Stimulated activated CD8-positive, alpha-beta memory T cell treated with anti-CD3 and anti-CD28 coated beads, Interleukin-4, amount 100 ng/mL, for 4 hours (primary cell): ENCODE data around the gene DEF6.

Experiments
- DNase-seq, 2 donors: peaks; one replicate each; pipeline ENCODE4 v3.0.0-alpha.2; 2020; ENCODE audit warnings: low read depth in 2 of 2, low spot score in 1 of 2

The DEF6 gene

GRCh38 chr6:35297601-35298481, at the start of gene DEF6:
DEF6 (plus strand) TSS chr6:35297818; CDS start chr6:35297857, 39 bp downstream.
- peak; percentile 69 to 79 for DNase-seq

- DNase-seq: no peak
Measured at GRCh38 chr6:35248300-35248699, 49.3 kb upstream of the DEF6 start.

GRCh38 chr6:35248965-35249364, 48.7 kb upstream of the DEF6 start:
- no peak for DNase-seq

GRCh38 chr6:35251949-35252348, 45.7 kb upstream of the DEF6 start:
- no peak for DNase-seq

- no peak for DNase-seq
Measured at GRCh38 chr6:35253249-35253648, 44.4 kb upstream of the DEF6 start.

- no peak for DNase-seq
Measured at GRCh38 chr6:35258336-35258735, 39.3 kb upstream of the DEF6 start.

GRCh38 chr6:35258858-35259193, 38.8 kb upstream of the DEF6 start:
- DNase-seq: peak in 1 of 2 donors; percentile 5

- DNase-seq: peak; percentile 66 to 79
Measured at GRCh38 chr6:35259194-35259947, 38.2 kb upstream of the DEF6 start, which contains the start of gene ZNF76. ZNF76 (plus strand) TSS chr6:35259735; CDS start chr6:35281152, 21,417 bp downstream.

- DNase-seq: peak; percentile 57 to 62
Measured at GRCh38 chr6:35259948-35260590, 37.5 kb upstream of the DEF6 start.

- DNase-seq: no peak
Measured at GRCh38 chr6:35260591-35261570, 36.7 kb upstream of the DEF6 start.

- DNase-seq: no peak
Measured at GRCh38 chr6:35262596-35262995, 35.0 kb upstream of the DEF6 start.

- DNase-seq: no peak
Measured at GRCh38 chr6:35264550-35265274, 32.9 kb upstream of the DEF6 start.

GRCh38 chr6:35265523-35265922, 32.1 kb upstream of the DEF6 start:
- no peak for DNase-seq

GRCh38 chr6:35267446-35267845, 30.2 kb upstream of the DEF6 start:
- DNase-seq: no peak

- no peak for DNase-seq
Measured at GRCh38 chr6:35267897-35268296, 29.7 kb upstream of the DEF6 start.

- DNase-seq: no peak
Measured at GRCh38 chr6:35272005-35272404, 25.6 kb upstream of the DEF6 start.

- DNase-seq: no peak
Measured at GRCh38 chr6:35273822-35274559, 23.6 kb upstream of the DEF6 start.

GRCh38 chr6:35275744-35276260, 21.8 kb upstream of the DEF6 start:
- no peak for DNase-seq

GRCh38 chr6:35278708-35279107, 18.9 kb upstream of the DEF6 start:
- no peak for DNase-seq
